Measurements from ENCODE around the gene FBXO34. TPM values are rescaled to one million over a fixed set of nuclear protein-coding genes. Genes with fewer than 3 reads are reported as not detected.

The FBXO34 gene
- total RNA-seq (2021; ENCODE audit: unreplicated experiment), result 18.8 TPM
- 9.6 TPM for polyA plus RNA-seq (2012; ENCODE audit: insufficient read length)
- Bru-seq, nascent RNA, result percentile 87 among the genes with signal in this experiment
- percentile 79 among the genes with signal in this experiment for BruChase-seq, experiment 1, labeled RNA remaining after a 2-hour chase
- BruChase-seq, experiment 2, labeled RNA remaining after a 6-hour chase, result percentile 73 among the genes with signal in this experiment
- long read RNA-seq, transcript FBXO34-201 (2 exons, 3,464 nt), result major isoform, 42 of 49 reads
- long read RNA-seq, partial matches to known transcripts, result 0 of 49 reads
- long read RNA-seq, other reads (novel, unspliced or antisense), result 7 of 49 reads

DNA sequence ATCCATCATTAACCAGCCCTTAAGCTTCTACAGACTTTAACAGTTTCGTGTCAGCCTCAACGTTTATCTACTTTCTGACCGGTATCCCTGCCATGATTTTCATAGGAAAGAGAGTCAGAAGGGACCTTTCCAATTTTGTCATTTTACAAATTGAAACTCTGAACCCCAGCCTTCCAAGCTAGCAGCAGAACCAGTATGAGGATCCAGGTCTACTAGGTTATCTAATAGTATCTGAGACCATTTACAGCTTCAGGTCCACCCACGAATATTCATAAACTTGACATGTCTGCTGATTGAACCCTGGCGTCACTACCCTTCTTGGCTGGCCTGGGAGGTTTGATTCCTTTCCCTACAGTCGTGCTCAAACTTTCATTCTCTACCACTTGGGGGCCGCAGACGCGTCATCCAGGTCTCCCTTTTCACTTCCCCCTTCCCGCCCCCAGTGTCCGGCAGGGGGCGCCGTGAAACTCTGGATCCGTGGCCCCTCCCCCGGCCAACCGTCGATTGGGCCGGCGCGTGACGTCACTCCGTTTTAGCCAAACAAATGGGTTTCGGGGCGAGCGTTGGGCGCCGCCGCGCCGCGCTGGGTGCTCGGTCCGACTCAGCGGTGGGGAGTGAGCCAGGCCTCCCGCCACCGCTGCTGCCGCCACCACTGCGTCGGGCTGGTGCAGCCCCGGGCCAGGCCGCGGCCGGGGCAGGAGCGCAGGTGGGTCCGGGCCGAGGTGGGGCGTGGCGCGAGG lies at the start of gene FBXO34:
FBXO34 (plus strand) TSS at position 590 of the 740 bp plus-strand sequence. CDS start 78,970 bp downstream, outside the sequence.
- H3K4me1 ChIP-seq (ENCODE audit: control insufficient read depth, insufficient read depth, low read length), result peaks cover 25% of the 10 kb centered on the region
- no peaks in the 10 kb centered on the region for H3K9me3 ChIP-seq (ENCODE audit: control insufficient read depth, insufficient read depth, low read depth, low read length)
- H3K36me3 ChIP-seq (ENCODE audit: control insufficient read depth, insufficient read depth, low read length), result no peaks in the 10 kb centered on the region; the same call in 1 of the 2 replicates
- BruUV-seq (replicated peaks), result no TSS peak
- H3K27ac ChIP-seq (ENCODE audit: low read length), result peak within 1 kb of the TSS; percentile 81
- ChIA-PET POLR2A (interaction anchor here (0.6 kb wide), 1 partner anchor 157 kb away, joined by 4 read pairs; no protein-coding TSS in a partner anchor), CTCF (interaction anchor here (1.2 to 2.2 kb wide), 3 partner anchors 81 to 220 kb away, joined by 3 to 11 read pairs (median 3); partner anchors contain the start of gene MAPK1IP1L)
- DNase-seq (ENCODE audit: low read depth, low spot score), result peak; percentile 70
- H3K4me3 ChIP-seq (ENCODE audit: low read depth in 2 of 2, low read length in 2 of 2), result peak within 1 kb of the TSS; percentile 69 to 91
- H3K27me3 ChIP-seq (ENCODE audit: control insufficient read depth, insufficient read depth, low read length), result no peaks in the 10 kb centered on the region
- peak; percentile 97 for TF ChIP-seq CTCF (IDR thresholded peaks at IDR 0.05)
- 0 out of 2 replicates have a peak, but pooled peaks have one; percentile 63 for TF ChIP-seq SIN3A (IDR thresholded peaks at IDR 0.05; ENCODE audit: borderline replicate concordance, insufficient read depth, low read depth, low read length)
- no peak for TF ChIP-seq TCF7L2 (IDR thresholded peaks at IDR 0.05; ENCODE audit: low read depth, low read length)
- TF ChIP-seq REST (IDR thresholded peaks at IDR 0.05; ENCODE audit: insufficient read depth in 1 of 2, low read depth in 2 of 2, low read length in 1 of 2), result no peak
- peak; percentile 61; the same call in 1 of the 2 replicates for TF ChIP-seq POLR2AphosphoS5 (IDR thresholded peaks at IDR 0.05; ENCODE audit: low read depth, low read length)
- ATAC-seq, result peak; percentile 94
- in situ Hi-C loops (cut with HindIII; ENCODE audit: low pct_unique_long_range_greater_than_20kb, low sequenced_read_pairs) (no loop called here), intact Hi-C loops (cut with micrococcal nuclease; ENCODE audit: unreplicated experiment) (loop anchor here (10.0 kb wide), 1 partner anchor 74 kb away; no protein-coding TSS in a partner anchor)

DNA sequence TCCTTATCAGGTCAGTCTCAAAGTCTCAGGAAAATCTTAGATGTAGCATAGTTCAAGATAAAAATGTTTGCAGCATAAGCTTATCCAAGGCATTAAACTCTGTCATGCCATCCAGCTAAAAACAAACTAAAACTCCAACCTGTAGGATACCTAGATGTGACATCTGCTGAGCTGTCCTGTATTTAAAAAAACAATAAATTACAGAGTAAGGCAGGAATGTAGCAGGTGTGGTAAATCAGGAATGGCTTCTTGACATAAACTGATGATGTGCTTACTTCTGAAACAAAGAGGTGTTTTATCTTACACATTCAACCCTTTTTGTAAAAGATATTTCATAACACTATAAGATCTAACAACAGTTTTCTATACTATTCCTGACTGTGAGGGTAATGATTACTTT lies 49.3 kb upstream of the FBXO34 start:
- intact Hi-C loops (cut with micrococcal nuclease; ENCODE audit: unreplicated experiment) (no loop called here), in situ Hi-C loops (cut with HindIII; ENCODE audit: low pct_unique_long_range_greater_than_20kb, low sequenced_read_pairs) (no loop called here)
- BruUV-seq (replicated peaks), result no TSS peak
- no peak for TF ChIP-seq SIN3A (IDR thresholded peaks at IDR 0.05; ENCODE audit: borderline replicate concordance, insufficient read depth, low read depth, low read length)
- no peak for ATAC-seq
- Histone ChIP-seq H3K27ac (ENCODE audit: low read length) (no peak overlapping the region), H3K27me3 (ENCODE audit: control insufficient read depth, insufficient read depth, low read length) (no peaks in the 10 kb centered on the region), H3K9me3 (ENCODE audit: control insufficient read depth, insufficient read depth, low read depth, low read length) (no peaks in the 10 kb centered on the region), H3K4me3 (ENCODE audit: low read depth in 2 of 2, low read length in 2 of 2) (no peak overlapping the region), H3K36me3 (ENCODE audit: control insufficient read depth, insufficient read depth, low read length) (no peaks in the 10 kb centered on the region), H3K4me1 (ENCODE audit: control insufficient read depth, insufficient read depth, low read length) (no peaks in the 10 kb centered on the region)
- ChIA-PET CTCF (no interaction called here), POLR2A (no interaction called here)
- DNase-seq (ENCODE audit: low read depth, low spot score), result no peak

All from Panc1 (cell line).